Stimulated activated CD8-positive, alpha-beta memory T cell treated with anti-CD3 and anti-CD28 coated beads, Interleukin-12 subunit alpha, Interleukin-12 subunit beta, amount 100 ng/mL, for 1 hour (primary cell): ENCODE measurements around the gene IL17RC.

Source experiments
- DNase-seq: peaks from one replicate; pipeline ENCODE4 v3.0.0-alpha.2; 2020; ENCODE audit warnings: low read depth

Gene IL17RC

GRCh38 chr3:9946112-9947024, 29.5 kb downstream of the IL17RC start:
- peak; percentile 63 for DNase-seq

GRCh38 chr3:9947025-9947995, 30.4 kb downstream of the IL17RC start:
- DNase-seq, result no peak

GRCh38 chr3:9948586-9948985, 31.7 kb downstream of the IL17RC start:
- no peak for DNase-seq

GRCh38 chr3:9949115-9949514, 32.2 kb downstream of the IL17RC start:
- no peak for DNase-seq

- no peak for DNase-seq
These were observed 32.7 kb downstream of the IL17RC start for GRCh38 chr3:9949626-9950025.

GRCh38 chr3:9951126-9951525, 34.2 kb downstream of the IL17RC start:
- DNase-seq, result no peak

GRCh38 chr3:9951598-9951961, 34.7 kb downstream of the IL17RC start:
- no peak for DNase-seq

GRCh38 chr3:9951962-9952805, 35.3 kb downstream of the IL17RC start, which contains the start of gene PRRT3:
PRRT3 (minus strand) TSS chr3:9952408; CDS start chr3:9950115, 2,293 bp downstream.
- peak; percentile 27 for DNase-seq

GRCh38 chr3:9955067-9955502, 38.2 kb downstream of the IL17RC start:
- no peak for DNase-seq

- DNase-seq, result no peak
These were observed 38.9 kb downstream of the IL17RC start for GRCh38 chr3:9955611-9956352.

GRCh38 chr3:9957214-9957613, 40.3 kb downstream of the IL17RC start:
- DNase-seq, result no peak

- DNase-seq, result no peak
These were observed 48.4 kb downstream of the IL17RC start for GRCh38 chr3:9965200-9965875.

- DNase-seq, result no peak
These were observed 49.9 kb downstream of the IL17RC start for GRCh38 chr3:9966841-9967240.

GRCh38 chr3:9969632-9970019, 52.7 kb downstream of the IL17RC start:
- no peak for DNase-seq

- DNase-seq, result no peak
These were observed 53.2 kb downstream of the IL17RC start for GRCh38 chr3:9970020-9970652.

- DNase-seq, result no peak
These were observed 60.1 kb downstream of the IL17RC start for GRCh38 chr3:9976721-9977709.

GRCh38 chr3:9978710-9979305, 61.9 kb downstream of the IL17RC start:
- DNase-seq, result no peak

- DNase-seq, result no peak
These were observed 63.4 kb downstream of the IL17RC start for GRCh38 chr3:9980251-9980650.
